SK-N-SH (cell line): ENCODE data around the gene GNG12.

Source experiments
- TCF12 ChIP-seq: IDR thresholded peaks from 2 replicates; pipeline ENCODE4 v1.4.0; 2012
- TF ChIP-seq, protein P1 (sequence below): fragments of 200-600 bp; sonication (generic); IDR thresholded peaks from 2 replicates; pipeline ENCODE4 v1.6.1; 2017; ENCODE audit warnings: antibody characterized with exemption, mild to moderate bottlenecking, moderate library complexity
- TF ChIP-seq, protein P2 (sequence below): IDR thresholded peaks from 2 replicates; pipeline ENCODE4 v1.4.0; 2012; ENCODE audit warnings: low read depth

DNA sequence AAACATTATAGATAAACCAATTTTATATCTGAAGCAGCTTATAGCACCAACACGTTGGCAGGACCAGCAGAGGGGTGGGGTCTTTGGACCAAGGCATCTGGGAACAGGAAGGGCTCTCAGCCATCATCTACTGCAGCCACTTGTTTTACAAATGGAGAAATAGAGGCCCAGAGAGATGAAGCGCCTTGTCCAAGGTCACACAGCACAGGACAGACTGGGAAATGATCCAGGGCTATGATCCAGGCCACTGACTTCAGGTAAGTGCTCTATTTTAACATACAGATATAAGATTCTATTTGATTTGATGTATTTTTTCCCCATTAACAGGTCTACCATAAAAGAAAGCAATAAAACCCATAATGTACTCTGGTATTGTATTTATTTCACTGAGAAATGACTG lies 131.4 kb downstream of the GNG12 start:
- TF ChIP-seq, protein P1, sequence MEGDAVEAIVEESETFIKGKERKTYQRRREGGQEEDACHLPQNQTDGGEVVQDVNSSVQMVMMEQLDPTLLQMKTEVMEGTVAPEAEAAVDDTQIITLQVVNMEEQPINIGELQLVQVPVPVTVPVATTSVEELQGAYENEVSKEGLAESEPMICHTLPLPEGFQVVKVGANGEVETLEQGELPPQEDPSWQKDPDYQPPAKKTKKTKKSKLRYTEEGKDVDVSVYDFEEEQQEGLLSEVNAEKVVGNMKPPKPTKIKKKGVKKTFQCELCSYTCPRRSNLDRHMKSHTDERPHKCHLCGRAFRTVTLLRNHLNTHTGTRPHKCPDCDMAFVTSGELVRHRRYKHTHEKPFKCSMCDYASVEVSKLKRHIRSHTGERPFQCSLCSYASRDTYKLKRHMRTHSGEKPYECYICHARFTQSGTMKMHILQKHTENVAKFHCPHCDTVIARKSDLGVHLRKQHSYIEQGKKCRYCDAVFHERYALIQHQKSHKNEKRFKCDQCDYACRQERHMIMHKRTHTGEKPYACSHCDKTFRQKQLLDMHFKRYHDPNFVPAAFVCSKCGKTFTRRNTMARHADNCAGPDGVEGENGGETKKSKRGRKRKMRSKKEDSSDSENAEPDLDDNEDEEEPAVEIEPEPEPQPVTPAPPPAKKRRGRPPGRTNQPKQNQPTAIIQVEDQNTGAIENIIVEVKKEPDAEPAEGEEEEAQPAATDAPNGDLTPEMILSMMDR, result no peak
- no peak for TF ChIP-seq TCF12
- TF ChIP-seq, protein P2, sequence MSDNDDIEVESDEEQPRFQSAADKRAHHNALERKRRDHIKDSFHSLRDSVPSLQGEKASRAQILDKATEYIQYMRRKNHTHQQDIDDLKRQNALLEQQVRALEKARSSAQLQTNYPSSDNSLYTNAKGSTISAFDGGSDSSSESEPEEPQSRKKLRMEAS, result no peak
